HG03175 (cell line): ENCODE data around the gene AZU1.
"Not testable (repeated sequence)": the region's sequence is repeated elsewhere in the genome, so short reads cannot be mapped to it uniquely, and the experiment has no call there.

Source experiments
- ATAC-seq: cut with Tn5 transposase; IDR thresholded peaks from one replicate; pipeline ENCODE4 v1.9.1; 2021; ENCODE audit warnings: mild to moderate bottlenecking, moderate library complexity; ENCODE audit not compliant: unreplicated experiment

The AZU1 gene

GRCh38 chr19:807627-808422 lies 19.8 kb upstream of the AZU1 start:
- ATAC-seq: no peak

- ATAC-seq: no peak
Measured at GRCh38 chr19:808423-808775, 19.2 kb upstream of the AZU1 start.

- no peak for ATAC-seq
Measured at GRCh38 chr19:810077-810855, 17.4 kb upstream of the AZU1 start.

- no peak for ATAC-seq
Measured at GRCh38 chr19:810883-811489, 16.7 kb upstream of the AZU1 start.

- no peak for ATAC-seq
Measured at GRCh38 chr19:811506-812048, 16.1 kb upstream of the AZU1 start.

GRCh38 chr19:812049-812746 lies 15.4 kb upstream of the AZU1 start:
- no peak for ATAC-seq

- no peak for ATAC-seq
Measured at GRCh38 chr19:812747-813218, 14.9 kb upstream of the AZU1 start.

GRCh38 chr19:813219-814151 lies 14.2 kb upstream of the AZU1 start:
- no peak for ATAC-seq

- ATAC-seq: no peak
Measured at GRCh38 chr19:814152-815078, 13.2 kb upstream of the AZU1 start.

GRCh38 chr19:815079-815774 lies 12.4 kb upstream of the AZU1 start:
- ATAC-seq: no peak

GRCh38 chr19:815775-816499 lies 11.7 kb upstream of the AZU1 start:
- ATAC-seq: no peak

- no peak for ATAC-seq
Measured at GRCh38 chr19:816500-816857, 11.2 kb upstream of the AZU1 start.

GRCh38 chr19:820212-820611 lies 7.4 kb upstream of the AZU1 start:
- not testable (repeated sequence) for ATAC-seq

- ATAC-seq: no peak
Measured at GRCh38 chr19:821231-821824, 6.3 kb upstream of the AZU1 start.

GRCh38 chr19:821825-822503 lies 5.7 kb upstream of the AZU1 start, which contains the start of gene PLPPR3:
TSS of gene PLPPR3 (minus strand) at chr19:821955. CDS start at chr19:821559, 396 bp downstream.
- no peak for ATAC-seq

- no peak for ATAC-seq
Measured at GRCh38 chr19:823565-824121, 4.0 kb upstream of the AZU1 start.
